GM21717 (cell line): ENCODE data around the gene APLNR.
A peak's percentile ranks its signal among the peaks of the same experiment; 100 is the strongest.
"Not testable (repeated sequence)": the region's sequence is repeated elsewhere in the genome, so short reads cannot be mapped to it uniquely, and the experiment has no call there.

ENCODE experiments used
- ATAC-seq: cut with Tn5 transposase; IDR thresholded peaks from one replicate; pipeline ENCODE4 v1.9.1; 2021; ENCODE audit warnings: mild to moderate bottlenecking, moderate library complexity; ENCODE audit not compliant: unreplicated experiment

Gene APLNR

DNA sequence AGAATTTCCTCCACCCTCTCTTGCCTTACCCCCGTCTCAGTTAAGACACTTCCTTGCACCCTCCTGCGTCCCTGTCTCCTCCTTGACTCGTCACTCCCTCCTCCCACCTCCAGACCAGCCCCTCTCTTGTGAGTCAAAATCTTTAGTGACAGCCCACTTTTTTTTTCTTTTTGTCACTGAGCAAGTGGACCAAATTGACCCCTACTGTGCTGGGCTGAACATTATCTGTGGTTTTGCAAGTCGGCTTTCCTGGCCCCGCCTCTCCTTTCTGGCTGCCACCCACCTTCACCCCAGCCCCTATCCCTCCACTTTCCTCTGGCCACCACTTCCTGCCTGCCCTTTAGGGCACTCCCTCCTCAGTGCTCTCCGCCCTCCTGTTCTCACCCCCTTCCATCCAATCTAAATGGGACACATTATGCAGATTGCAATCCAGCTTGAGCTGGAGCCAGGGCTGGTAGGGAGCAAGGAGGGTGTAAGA, at the start of gene APLNR:
TSS of gene APLNR (minus strand) at position 47 of the 478 bp plus-strand sequence. CDS start 246 bp downstream, outside the sequence.
- ATAC-seq: no peak

DNA sequence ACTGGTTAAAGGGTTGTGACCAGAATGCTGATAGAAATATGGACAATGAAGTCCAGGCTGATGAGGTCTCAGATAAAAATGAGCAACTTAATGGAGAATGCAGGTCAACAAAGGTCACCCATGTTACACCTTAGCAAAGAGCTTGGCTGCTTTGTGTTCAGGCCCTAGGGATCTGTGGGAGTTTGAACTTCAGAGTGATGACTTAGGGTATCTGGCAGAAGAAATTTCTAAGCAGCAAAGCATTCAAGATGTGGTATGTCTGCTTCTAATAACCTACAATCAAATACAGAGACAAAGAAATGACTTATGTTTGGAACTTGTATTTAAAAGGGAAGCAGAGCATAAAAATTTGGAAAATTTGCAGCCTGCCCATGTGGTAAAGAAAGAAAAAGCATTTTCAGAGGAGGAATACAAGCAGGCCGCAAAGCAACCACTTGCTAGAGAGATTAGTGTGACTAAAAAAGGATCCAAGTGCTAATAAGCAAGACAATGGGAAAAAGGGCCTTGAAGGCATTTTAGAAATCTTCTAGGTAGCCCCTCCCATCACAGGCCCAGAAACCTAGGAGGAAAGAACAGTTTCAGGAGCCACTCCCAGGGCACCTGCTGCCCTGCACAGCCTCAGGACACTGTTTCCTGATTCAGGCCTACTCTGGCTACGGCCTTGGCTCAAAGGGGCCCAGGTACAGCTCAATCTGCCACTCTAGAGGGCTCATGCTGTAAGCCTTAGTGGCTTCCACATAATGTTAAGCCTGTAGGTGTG, 46.4 kb upstream of the APLNR start:
- no peak for ATAC-seq

DNA sequence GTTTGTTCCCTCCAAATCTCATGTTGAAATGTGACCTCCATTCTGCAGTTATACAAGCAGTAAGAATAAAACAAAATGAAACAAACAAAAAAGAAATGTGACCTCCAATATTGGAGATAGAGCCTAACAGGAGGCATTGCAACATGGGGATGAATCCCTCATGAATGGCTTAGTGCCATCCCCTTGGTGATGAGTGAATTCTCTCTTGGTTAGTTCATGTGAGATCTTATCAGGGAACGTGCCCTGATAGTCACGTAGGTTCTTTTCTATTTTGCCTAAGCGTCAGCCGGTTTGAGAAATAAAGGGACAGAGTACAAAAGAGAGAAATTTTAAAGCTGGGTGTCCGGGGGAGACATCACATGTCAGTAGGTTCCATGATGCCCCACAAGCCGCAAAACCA, 44.5 kb upstream of the APLNR start:
- ATAC-seq: not testable (repeated sequence)

DNA sequence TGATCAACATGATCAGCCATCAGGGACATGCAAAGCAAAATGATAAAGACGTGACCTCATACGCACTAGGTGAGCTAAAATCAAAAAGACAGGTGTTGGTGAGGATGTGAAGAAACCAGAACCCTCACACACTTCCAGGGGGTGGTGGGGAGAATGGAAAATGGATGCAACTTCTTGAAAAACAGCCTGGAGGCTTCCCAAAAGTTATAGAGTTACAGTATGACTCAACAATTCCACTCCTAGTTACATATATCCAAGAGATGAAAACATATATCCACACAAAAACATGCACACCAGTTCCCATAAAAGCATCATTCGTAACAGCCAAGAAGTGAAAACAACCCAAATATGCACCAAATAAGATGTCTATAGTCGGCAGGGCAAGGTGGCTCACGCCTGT, 42.1 kb upstream of the APLNR start:
- no peak for ATAC-seq

DNA sequence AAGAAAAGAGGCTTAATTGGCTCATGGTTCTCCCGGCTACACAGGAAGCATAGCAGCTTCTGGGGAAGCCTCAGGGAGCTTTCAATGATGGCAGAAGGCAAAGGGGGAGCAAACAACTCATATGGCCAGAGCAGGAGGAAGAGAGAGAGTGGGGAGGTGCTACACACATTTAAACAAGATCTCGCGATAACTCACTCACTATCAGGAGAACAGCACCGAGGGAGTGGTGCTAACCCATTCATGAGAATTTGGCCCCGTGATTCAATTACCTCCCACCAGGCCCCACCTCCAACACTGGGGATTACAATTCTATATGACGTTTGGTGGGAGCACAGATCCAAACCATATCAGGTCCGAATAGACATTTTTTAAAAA, 41.7 kb upstream of the APLNR start:
- ATAC-seq: no peak

DNA sequence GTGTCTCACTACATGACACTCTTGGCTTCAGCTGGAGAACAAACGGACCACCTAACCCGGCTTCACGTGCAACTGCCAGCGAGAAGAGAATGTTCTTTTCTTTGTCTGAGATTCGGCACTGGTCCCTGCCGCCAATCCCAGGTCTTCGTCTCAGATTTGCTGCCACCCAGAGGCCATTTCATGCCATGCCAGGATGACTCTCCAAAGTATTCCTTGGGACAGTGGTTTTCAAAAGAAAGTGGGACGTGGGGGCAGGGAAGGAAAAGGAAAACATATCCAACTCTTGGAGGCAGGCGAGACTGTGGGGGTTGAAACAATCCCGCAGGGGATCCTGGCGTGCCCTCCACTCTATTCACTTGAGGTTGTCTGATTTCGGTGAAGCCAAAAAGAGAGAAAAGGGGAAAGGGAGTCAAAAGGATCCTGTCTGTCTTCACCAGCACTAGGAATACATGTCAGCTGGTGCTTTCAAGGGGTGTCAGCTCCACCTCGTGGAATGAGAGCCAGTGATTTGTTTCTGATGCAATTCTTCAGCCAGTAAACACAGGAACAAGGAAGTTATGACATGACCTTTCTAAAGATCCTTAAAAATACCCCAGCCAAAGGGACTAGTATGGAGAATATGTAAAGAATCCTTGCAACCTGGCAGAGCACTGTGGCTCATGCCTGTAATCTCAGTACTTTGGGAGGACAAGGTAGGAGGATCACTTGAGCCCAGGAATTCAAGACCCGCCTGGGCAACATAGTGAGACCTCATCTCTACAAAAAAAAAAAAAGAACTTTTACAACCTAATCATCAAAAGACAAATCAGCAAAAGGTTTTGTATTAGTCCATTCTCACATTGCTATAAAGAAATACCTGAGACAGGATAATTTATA, 41.0 kb upstream of the APLNR start:
- ATAC-seq: peak; percentile 73

DNA sequence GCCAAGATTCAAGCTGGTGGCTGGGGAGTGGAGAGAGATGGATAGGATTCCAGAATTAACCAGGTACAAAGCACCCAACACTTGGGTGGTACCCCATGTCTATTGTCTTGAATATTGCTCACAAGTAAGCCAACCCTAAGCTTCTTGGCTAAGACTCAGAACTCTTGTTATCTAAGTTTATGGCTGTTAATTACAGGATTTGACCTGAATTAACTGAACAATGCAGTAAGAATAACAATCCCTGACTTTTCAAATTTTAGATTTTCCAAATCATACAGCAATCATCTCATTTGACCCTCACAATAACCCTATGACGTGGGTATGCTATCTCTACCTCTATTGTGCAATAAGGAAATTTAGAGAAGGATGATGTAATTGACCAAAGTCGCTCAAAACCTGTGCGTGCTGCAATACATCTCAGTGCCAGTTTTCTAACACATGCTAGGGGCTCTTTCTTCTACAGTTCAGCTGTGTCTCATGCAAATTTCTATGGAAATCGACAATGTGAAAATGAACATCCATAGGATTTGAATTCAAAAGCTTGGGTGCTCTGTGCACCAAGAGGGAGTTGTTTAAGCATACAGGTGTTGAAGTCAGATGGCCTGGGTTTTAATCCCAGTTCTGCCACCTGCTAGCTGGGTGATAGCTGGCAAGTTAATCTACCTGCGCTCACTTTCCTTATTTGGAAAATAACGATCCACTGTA, 40.1 kb upstream of the APLNR start:
- no peak for ATAC-seq

DNA sequence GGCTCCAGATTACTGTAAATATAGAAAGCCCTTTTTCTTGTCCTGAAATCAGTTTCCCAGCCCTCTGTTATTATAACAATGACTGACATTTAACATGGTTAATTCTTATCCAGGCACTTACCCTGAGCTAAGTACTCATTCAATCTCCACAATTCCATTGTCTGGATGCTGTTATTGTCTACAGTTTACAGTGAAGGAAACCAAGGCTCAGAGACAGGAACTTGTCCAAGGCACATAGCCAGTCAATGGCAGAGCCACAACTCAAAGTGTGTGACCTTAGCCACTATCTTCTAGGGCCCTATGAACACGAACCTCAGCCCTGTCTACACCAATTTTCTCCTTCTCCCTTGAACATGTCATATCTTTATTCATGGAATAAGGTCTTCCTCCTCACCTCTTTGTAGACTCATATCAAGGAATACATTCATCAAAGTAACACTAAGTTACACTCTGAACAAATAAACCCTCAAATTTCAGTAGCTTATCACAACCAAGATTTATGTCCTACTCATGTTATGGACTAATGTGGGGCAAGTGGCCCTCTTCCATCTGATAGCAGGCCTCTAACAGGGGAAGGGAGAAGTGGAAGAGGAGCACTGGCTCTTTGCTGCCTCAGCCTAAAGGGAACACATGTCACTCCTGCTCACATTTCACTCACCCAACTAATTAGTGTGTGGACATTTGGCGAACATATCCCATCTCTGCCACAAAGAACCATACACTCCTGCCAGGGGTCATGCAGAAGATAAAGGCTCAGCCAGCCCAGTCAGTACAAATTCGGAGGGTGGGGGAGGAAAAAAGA, 39.3 kb upstream of the APLNR start:
- ATAC-seq: no peak

DNA sequence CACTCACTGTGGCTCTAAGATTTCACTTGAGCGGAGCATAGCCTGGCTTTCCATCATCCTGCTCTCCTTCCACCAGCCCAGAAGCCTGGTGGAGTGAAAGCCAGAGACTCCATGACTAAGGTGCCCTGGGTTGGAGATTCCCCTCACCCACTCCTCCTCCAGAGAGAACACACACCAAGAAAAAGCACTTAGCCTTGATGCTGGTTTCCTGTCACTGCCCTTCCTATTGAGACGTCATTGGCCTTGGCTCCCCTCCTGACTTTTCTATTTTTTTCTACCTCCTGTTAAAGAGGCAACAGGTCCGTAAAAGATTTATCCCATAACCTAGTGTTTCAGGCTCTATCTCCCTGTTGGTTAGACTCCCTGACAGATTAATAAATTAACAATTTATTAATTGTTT, 38.5 kb upstream of the APLNR start:
- no peak for ATAC-seq

DNA sequence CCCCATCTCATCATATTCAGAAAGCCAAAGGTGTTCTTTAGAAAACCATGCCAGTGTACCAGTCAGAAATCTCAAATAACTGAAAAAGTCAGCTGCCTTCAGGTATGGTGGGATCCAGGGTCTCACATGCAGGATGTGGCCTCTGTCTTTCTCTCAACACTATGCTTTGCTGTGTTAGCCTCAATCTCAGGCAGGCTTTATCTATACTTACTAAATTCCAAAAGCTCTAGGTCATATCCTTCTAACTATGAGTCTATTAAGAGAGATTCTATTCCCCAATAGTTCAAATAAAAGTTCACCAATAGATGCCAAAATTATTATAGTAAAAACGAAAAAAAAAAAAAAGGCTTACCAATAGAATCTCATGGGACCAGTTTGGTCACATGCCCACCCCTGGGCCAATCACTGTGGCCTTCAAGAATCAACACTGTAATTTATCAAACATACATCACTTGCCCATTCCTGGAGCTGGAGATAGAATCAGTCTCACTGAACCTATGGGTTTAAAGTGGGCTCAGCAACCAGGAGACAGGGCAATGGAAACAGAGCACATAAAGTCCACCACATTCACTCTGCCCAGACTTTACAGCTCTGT, 38.0 kb upstream of the APLNR start:
- no peak for ATAC-seq

DNA sequence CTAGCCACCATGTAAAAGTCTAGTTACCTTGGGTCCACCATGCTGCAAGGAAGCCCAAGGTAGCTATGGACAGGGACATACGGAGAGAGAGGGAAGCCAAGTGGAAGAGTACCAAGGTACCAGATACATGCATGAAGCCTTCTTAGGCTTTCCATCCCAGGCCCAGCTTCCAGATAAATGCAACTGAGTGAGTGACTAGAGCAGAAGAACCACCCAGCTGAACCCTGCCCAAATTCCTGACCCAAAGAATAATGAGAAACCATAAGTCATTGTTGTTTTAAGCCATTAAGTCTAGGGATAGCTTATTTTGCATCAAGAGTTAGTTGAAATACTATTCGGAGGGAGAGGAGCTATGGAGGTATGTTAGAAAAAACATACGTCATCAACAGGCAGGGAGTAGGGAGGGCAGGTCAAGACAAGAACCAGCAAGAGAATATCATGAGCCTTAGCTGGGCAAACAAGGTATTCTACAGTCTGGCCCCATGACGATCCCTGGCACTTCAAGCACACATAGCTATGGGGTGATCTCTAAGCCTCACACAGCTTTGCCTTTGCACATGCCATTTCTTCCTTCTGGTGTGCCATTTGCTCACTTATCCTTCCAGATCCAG, 36.5 kb upstream of the APLNR start:
- ATAC-seq: no peak

DNA sequence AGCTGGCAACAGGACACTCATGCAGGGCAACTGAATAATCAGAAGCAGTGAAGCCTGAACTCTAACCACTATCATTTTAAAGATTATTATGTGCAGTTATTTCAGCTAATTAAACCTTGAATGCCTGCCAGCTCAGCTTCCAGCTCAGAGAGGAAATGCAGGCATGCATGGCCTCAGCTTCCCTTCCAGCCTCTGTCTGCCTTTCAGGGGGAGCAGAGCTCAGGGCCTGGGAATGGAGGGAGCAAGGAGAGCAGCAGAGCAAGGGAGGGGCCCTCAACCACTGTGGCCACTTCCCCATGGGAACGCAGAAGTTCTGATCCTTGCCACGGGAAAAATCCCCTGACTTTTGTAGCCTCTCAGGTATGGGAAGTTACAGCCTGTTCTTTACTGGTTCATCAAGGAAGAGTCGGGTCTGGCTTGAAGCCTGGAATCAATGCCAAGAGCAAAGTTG, 32.5 kb upstream of the APLNR start:
- ATAC-seq: no peak

DNA sequence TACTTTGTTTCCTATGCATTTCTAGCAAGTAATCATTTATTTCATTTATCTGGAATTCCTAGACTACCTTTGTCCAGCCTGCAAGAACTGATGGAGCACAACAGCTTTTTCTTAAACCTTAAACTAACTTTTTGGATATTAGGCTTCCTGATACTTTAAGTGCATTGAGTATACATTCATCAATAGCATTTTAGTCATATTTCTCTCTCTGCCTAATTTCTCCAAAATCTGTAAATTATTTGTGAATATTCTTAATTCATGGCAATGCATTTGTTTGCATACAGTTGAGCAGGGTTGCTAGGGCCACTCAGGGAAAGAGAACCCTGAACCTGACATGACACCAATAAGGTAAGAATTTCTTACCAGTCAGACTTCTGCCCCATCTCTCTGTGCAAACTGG, 29.1 kb upstream of the APLNR start:
- ATAC-seq: no peak

DNA sequence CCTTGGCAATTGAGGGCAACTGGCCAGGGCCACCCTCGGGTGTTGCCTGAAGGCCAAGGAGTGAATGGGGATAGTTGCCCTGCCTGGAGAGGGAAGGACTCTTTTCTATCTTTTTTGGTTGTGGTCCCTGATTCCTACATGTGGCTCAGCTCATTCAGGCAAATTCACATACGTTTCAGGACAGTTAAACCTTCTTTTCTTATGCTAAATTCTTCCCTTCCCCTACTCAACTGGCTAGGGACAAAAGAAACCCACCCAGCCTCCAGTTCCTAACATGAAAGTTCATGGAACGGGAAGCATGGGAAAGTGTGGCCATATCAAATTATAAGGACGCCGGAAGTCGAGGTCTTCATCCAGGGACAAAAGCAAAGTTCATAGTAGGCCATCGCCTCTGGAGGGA, 26.3 kb upstream of the APLNR start:
- ATAC-seq: no peak

DNA sequence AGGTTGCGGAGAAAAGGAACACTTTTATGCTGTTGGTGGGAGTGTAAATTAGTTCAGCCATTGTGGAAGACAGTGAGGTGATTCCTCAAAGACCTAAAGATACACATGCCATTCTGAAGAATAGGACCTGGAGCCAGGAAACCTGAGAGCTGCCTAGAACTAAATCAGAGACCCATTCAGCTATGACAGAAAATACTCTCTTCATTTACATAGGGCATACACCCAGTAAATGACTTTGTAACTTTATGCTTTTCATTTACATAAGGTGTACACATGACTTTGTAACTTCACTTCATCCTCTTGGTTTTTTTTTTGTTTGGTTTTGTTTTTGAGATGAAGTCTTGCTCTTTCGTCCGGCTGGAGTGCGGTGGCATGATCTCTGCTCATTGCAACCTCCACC, 25.1 kb upstream of the APLNR start:
- no peak for ATAC-seq

DNA sequence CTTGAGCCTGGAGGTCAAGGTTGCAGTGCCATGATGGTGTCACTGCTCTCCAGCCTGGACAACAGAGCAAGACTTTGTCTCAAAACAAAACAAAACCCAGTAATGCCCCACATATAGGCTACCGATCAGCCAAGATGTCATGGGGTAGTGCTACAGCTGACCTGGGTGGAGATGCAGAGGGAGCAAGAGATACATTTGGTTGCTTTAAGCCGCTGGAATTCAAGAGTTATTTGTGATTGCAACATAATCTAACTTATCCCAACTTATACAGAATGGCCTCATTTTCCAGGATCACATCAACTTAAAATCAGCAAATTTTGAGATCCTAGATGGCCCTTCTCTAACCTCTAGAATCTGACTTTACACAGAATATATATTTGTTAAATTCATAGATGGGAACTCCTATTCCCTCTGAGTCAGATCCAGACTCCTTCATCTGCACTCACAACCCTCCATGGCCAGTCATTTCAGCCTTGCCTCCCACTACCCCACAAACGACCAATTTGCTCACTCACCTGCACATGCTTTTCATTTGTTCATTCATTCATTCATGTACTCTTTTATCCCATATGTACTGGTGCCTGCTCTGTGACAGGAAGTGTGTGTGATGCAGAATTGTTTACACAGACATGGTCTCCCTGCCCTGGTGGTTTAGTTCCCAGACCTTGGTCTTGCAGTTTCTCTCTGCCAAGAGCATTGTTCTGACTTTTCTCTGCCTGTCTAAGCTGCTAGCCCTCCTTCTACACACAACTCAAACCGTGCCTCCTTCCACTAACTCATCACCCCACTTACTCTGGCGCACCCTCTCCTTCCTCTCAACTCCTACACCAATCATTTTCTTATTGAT, 24.1 kb upstream of the APLNR start:
- ATAC-seq: no peak

DNA sequence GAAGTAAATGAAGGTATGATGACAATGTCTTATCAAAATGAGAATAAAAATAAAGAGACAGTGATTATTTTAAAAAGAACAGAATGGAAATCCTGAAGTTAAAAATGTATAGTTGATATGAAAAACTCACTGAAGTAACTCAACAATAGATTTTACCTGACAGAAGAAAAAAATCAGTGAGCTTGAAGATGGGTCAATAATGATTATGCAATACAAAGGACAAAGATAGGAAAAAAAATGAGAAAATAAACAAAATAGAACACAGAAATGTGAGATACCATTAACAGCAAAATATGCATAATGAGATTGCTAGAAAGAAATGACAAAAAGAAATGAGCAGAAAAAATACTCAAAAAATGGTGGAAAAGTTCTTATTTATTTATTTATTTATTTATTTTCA, 19.1 kb upstream of the APLNR start:
- no peak for ATAC-seq

DNA sequence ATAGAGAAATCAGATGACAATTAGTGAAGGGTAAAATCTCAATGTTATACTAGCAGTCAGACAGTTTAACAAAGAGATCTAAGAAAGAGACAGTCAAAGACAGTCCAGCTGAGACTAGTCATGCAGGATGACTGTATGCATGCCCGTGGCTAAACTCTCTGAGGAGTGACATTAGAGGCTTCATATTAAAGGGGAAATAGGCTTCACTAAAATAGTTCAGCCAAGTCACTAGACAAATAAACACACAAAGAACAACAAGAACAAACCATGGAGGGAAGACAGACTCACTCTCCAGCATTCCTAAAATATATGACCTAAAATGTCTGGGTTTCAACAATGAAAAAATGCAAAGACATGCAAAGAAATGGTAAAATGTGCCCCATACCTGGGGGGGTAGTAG, 18.6 kb upstream of the APLNR start:
- no peak for ATAC-seq

DNA sequence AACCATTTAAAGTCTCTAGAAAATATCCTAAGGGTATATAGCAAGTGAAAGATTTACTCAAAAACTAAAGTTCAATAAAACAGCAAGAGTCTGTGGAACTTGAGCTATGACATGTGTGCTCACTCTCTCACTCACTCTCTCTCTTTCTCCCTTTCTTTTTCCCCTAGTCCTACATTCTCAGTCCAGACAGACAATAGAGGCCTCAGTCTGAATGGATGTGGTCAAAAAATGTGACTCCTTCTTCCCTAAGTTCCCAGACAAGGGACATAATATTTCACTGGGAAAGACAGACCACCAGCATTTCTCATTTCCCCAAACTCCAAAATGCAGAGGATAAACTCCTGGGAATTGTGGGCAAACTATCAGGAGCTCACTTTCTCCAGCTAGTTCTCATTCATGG, 17.6 kb upstream of the APLNR start:
- ATAC-seq: no peak
